ENCODE data around the gene MLLT6.

MLLT6 gene

DNA sequence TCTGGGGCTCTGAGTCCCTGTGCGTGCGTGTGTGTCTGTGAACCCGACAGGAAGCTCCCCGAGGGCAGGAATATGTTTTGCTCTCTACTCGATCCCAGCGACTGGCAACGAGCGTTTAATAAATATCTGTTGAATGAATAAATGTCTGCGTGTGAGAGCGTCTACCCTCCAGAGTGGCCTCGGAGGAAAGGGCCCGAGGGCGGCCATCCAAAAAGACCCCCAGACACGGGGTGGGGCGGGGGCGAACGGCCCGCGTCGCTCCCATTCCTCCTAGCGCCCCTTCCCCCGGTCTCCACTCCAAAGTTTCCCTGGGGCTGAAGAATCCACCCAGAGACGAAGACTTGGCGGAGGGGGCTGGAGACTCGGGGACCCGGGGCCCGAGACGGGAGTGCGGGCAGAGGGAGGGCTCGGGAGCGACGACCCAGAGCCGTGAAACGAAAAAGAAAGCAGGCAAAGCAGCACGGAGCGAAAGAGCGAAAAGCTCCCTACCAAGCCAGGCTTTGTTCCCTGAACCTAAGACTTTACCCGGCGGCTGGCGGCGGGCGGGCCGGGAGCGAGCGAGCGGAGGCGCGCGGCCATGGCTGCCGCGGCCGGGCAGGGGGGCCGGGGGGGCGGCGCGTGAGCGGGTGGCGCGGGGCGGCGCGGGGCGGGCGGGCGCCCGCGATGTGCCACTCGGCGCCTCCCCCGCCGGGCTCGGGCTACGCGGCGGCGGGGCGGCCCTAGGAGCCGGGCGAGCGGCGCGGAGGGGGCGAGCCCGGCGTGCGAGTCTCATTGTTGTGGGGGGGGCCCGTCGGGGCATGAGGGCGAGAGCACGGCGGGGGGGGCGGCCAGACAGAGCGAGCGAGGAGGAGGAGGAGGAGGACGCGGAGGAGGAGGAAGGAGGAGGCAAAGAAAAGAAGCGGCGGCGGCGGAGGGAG is at the start of gene MLLT6:
Gene MLLT6 (plus strand): TSS at position 668 of the 917 bp plus-strand sequence. CDS start 360 bp downstream, outside the sequence.
- CTCF ChIA-PET = interaction anchor here (1.0 to 1.5 kb wide), 3 partner anchors 17 to 30 kb away, joined by 3 to 4 read pairs (median 3); no protein-coding TSS in a partner anchor
- peak within 1 kb of the TSS; percentile 76 for H3K4me3 ChIP-seq (ENCODE audit: low read depth, low read length)
- DNase-seq (ENCODE audit: low read depth, low spot score) = no peak
- no peak for TF ChIP-seq CTCF (IDR thresholded peaks at IDR 0.05; ENCODE audit: insufficient read depth, low read length, missing control alignments)
- POLR2A ChIA-PET = no interaction called here

- no peak for TF ChIP-seq CTCF (IDR thresholded peaks at IDR 0.05; ENCODE audit: insufficient read depth, low read length, missing control alignments)
- DNase-seq (ENCODE audit: low read depth, low spot score) = no peak
- POLR2A ChIA-PET = no interaction called here
- no peak overlapping the region for H3K4me3 ChIP-seq (ENCODE audit: low read depth, low read length)
- CTCF ChIA-PET = interaction anchor here (0.6 to 16.0 kb wide), 4 partner anchors 10 to 308 kb away, joined by 3 to 310 read pairs (median 68); no protein-coding TSS in a partner anchor
Observed at GRCh38 chr17:38656959-38657823, 47.9 kb upstream of the MLLT6 start.

GRCh38 chr17:38657824-38658740 is 47.0 kb upstream of the MLLT6 start:
- TF ChIP-seq CTCF (IDR thresholded peaks at IDR 0.05; ENCODE audit: insufficient read depth, low read length, missing control alignments) = no peak
- CTCF ChIA-PET = interaction anchor here (13.2 to 16.0 kb wide), 2 partner anchors 9 to 104 kb away, joined by 132 to 310 read pairs; no protein-coding TSS in a partner anchor
- POLR2A ChIA-PET = no interaction called here
- H3K4me3 ChIP-seq (ENCODE audit: low read depth, low read length) = no peak overlapping the region
- DNase-seq (ENCODE audit: low read depth, low spot score) = no peak

DNA sequence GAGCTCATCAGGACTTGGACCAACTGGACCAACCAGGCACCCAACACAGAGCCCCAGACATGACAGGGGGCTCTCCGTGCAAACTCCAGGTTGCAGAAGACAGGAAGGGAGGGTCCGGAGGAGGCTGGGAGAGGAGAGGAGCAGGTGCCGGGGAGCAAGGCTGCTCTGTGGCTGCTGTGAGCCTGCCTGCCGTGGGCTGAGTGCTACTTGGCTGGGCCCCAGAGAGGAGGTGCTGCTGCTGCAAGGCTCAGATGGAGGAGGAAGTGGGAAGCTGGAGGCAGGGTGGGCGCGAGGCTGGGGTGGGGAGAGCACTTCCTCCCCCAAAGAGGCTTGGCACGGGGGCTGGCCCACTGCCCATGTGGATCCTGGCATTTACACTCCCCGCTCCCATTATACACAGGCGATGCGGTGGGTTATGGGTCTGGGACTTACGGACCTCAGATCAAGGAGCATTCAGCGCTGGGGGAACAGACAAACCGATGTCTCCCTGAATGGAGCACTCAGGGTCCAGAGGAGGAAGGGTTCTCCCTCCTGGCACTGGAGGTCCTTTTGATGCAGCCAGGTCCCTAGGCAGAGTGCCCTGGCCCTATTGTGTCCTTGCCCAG is 46.2 kb upstream of the MLLT6 start:
- no peak for TF ChIP-seq CTCF (IDR thresholded peaks at IDR 0.05; ENCODE audit: insufficient read depth, low read length, missing control alignments)
- DNase-seq (ENCODE audit: low read depth, low spot score) = no peak
- ChIA-PET POLR2A (interaction anchor here (0.5 kb wide), 1 partner anchor 22 kb away, joined by 3 read pairs; no protein-coding TSS in a partner anchor), CTCF (interaction anchor here (13.2 to 16.0 kb wide), 2 partner anchors 8 to 105 kb away, joined by 132 to 310 read pairs; no protein-coding TSS in a partner anchor)
- H3K4me3 ChIP-seq (ENCODE audit: low read depth, low read length) = no peak overlapping the region

DNA sequence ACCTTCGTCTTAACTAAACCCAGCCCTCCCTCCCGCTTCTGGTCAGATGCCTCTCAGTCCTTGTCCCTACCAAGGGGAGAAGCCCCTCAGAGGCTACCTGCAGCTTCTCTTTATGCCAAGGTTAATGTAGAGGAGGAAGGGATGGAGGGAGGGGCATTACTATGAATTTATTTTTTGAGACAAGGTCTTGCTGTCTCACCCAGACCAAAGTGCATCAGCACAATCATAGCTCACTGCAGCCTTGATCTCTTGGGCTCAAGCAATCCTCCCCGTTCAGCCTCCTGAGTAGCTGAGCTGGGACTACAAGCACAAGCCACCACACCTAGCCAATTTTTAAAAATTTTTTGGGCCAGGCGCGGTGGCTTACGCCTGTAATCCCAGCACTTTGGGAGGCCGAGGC is 45.7 kb upstream of the MLLT6 start:
- ChIA-PET POLR2A (interaction anchor here (0.5 kb wide), 1 partner anchor 23 kb away, joined by 3 read pairs; no protein-coding TSS in a partner anchor), CTCF (interaction anchor here (13.2 to 16.0 kb wide), 2 partner anchors 7 to 105 kb away, joined by 132 to 310 read pairs; no protein-coding TSS in a partner anchor)

More for the DNA sequence above, 45.7 kb upstream of the MLLT6 start:
- DNase-seq (ENCODE audit: low read depth, low spot score) = no peak
- TF ChIP-seq CTCF (IDR thresholded peaks at IDR 0.05; ENCODE audit: insufficient read depth, low read length, missing control alignments) = no peak
- H3K4me3 ChIP-seq (ENCODE audit: low read depth, low read length) = no peak overlapping the region

Measured in AG04449 (cell line).